SK-N-SH treated with all-trans-retinoic acid at 6 μM for 48 hours (cell line): ENCODE data around the gene NFIB.

ENCODE experiments used
- ATAC-seq: fragments of 200-7000 bp; cut with Tn5 transposase; 3 replicates; pipeline ENCODE4 v1.9.1; 2020; ENCODE audit warnings: mild to moderate bottlenecking, moderate library complexity
- ARNTL ChIP-seq: fragments of 450-650 bp; formaldehyde crosslinking; IDR thresholded peaks from 2 replicates; pipeline ENCODE4 v1.5.0; 2020; ENCODE audit warnings: low read depth, mild to moderate bottlenecking, moderate library complexity, borderline replicate concordance
- BACH2 ChIP-seq: fragments of 250-450 bp; sonication (Bioruptor Pico); IDR thresholded peaks from 2 replicates; pipeline ENCODE4 v1.9.0; 2021; ENCODE audit warnings: mild to moderate bottlenecking, borderline replicate concordance
- CSDC2 ChIP-seq: fragments of 250-450 bp; sonication (Bioruptor Pico); IDR thresholded peaks from 2 replicates; pipeline ENCODE4 v1.5.0; 2020; ENCODE audit warnings: mild to moderate bottlenecking, moderate library complexity
- ESRRG ChIP-seq: fragments of 250-450 bp; sonication (Bioruptor Pico); IDR thresholded peaks from 2 replicates; pipeline ENCODE4 v1.6.1; 2021; ENCODE audit warnings: mild to moderate bottlenecking
- GLIS3 ChIP-seq: fragments of 250-450 bp; sonication (Bioruptor Pico); IDR thresholded peaks from 2 replicates; pipeline ENCODE4 v1.5.0; 2020; ENCODE audit warnings: mild to moderate bottlenecking, moderate library complexity
- ISL1 ChIP-seq: fragments of 250-450 bp; sonication (Bioruptor Pico); IDR thresholded peaks from 2 replicates; pipeline ENCODE4 v2.1.2; 2022; ENCODE audit warnings: mild to moderate bottlenecking, moderate library complexity
- OSR1 ChIP-seq: fragments of 250-450 bp; sonication (Bioruptor Pico); IDR thresholded peaks from 2 replicates; pipeline ENCODE4 v1.8.0; 2022; ENCODE audit warnings: moderate library complexity, mild to moderate bottlenecking, inconsistent platforms
- PATZ1 ChIP-seq: fragments of 250-450 bp; sonication (Bioruptor Pico); IDR thresholded peaks from 2 replicates; pipeline ENCODE4 v1.8.0; 2020; ENCODE audit warnings: mild to moderate bottlenecking, moderate library complexity, borderline replicate concordance
- POU6F1 ChIP-seq: fragments of 250-450 bp; sonication (Bioruptor Pico); IDR thresholded peaks from 2 replicates; pipeline ENCODE4 v1.8.0; 2021; ENCODE audit warnings: low read depth, mild to moderate bottlenecking, moderate library complexity, borderline replicate concordance
- PPARA ChIP-seq: fragments of 250-450 bp; sonication (Bioruptor Pico); IDR thresholded peaks from 2 replicates; pipeline ENCODE4 v1.5.0; 2020; ENCODE audit warnings: mild to moderate bottlenecking, borderline replicate concordance
- RARB ChIP-seq: fragments of 250-450 bp; sonication (Bioruptor Pico); IDR thresholded peaks from 2 replicates; pipeline ENCODE4 v1.8.0; 2021; ENCODE audit warnings: mild to moderate bottlenecking, moderate library complexity
- SNAI2 ChIP-seq: fragments of 250-450 bp; sonication (Bioruptor Pico); IDR thresholded peaks from 2 replicates; pipeline ENCODE4 v1.5.0; 2020; ENCODE audit warnings: mild to moderate bottlenecking, moderate library complexity
- TCF4 ChIP-seq: fragments of 250-450 bp; sonication (Bioruptor Pico); IDR thresholded peaks from 2 replicates; pipeline ENCODE4 v1.8.0; 2021; ENCODE audit warnings: mild to moderate bottlenecking, moderate library complexity, borderline replicate concordance
- TOX ChIP-seq: fragments of 250-450 bp; sonication (Bioruptor Pico); IDR thresholded peaks from 2 replicates; pipeline ENCODE4 v1.8.0; 2021; ENCODE audit warnings: mild to moderate bottlenecking, moderate library complexity, borderline replicate concordance
- TSHZ2 ChIP-seq: fragments of 250-450 bp; sonication (Bioruptor Pico); IDR thresholded peaks from 2 replicates; pipeline ENCODE4 v1.5.0; 2020; ENCODE audit warnings: mild to moderate bottlenecking, moderate library complexity
- ZC3H10 ChIP-seq: fragments of 250-450 bp; sonication (Bioruptor Pico); IDR thresholded peaks from 2 replicates; pipeline ENCODE4 v1.5.1; 2021; ENCODE audit warnings: mild to moderate bottlenecking, moderate library complexity
- ZFP3 ChIP-seq: fragments of 250-450 bp; sonication (Bioruptor Pico); IDR thresholded peaks from 2 replicates; pipeline ENCODE4 v1.5.0; 2020; ENCODE audit warnings: mild to moderate bottlenecking, moderate library complexity
- ZNF70 ChIP-seq: fragments of 450-650 bp; formaldehyde crosslinking; IDR thresholded peaks from 2 replicates; pipeline ENCODE4 v1.5.0; 2020; ENCODE audit warnings: mild to moderate bottlenecking, moderate library complexity
- TF ChIP-seq, protein P1 (sequence below): fragments of 250-450 bp; sonication (Bioruptor Pico); IDR thresholded peaks from 2 replicates; pipeline ENCODE4 v1.5.1; 2020; ENCODE audit warnings: low read depth, mild to moderate bottlenecking, moderate library complexity

The NFIB gene

GRCh38 chr9:14058325-14058688 is 255.6 kb downstream of the NFIB start:
- TF ChIP-seq TCF4, result no peak; the same call in 1 of the 2 replicates
- 0 out of 2 replicates have a peak, but pooled peaks have one; percentile 13 for TF ChIP-seq BACH2 (CRISPR knock-in tag)
- no peak for TF ChIP-seq POU6F1 (CRISPR knock-in tag)
- ATAC-seq, result peak; percentile 10

GRCh38 chr9:14057368-14058324 is 256.3 kb downstream of the NFIB start:
- peak; percentile 48 for ATAC-seq
- TF ChIP-seq ZC3H10 (no peak), TSHZ2 (peak; percentile 70), ISL1 (CRISPR knock-in tag) (peak; percentile 81), TOX (CRISPR knock-in tag) (no peak), CSDC2 (CRISPR knock-in tag) (0 out of 2 replicates have a peak, but pooled peaks have one; percentile 71), SNAI2 (0 out of 2 replicates have a peak, but pooled peaks have one; percentile 12), GLIS3 (CRISPR knock-in tag) (no peak), TCF4 (peak; percentile 69), ZFP3 (CRISPR knock-in tag) (0 out of 2 replicates have a peak, but pooled peaks have one; percentile 25)
- TF ChIP-seq, all 23 proteins: peak for 6

- TF ChIP-seq BACH2 (CRISPR knock-in tag), result no peak
- no peak for TF ChIP-seq SNAI2
- TF ChIP-seq ZC3H10, result no peak
- TF ChIP-seq, protein P1, sequence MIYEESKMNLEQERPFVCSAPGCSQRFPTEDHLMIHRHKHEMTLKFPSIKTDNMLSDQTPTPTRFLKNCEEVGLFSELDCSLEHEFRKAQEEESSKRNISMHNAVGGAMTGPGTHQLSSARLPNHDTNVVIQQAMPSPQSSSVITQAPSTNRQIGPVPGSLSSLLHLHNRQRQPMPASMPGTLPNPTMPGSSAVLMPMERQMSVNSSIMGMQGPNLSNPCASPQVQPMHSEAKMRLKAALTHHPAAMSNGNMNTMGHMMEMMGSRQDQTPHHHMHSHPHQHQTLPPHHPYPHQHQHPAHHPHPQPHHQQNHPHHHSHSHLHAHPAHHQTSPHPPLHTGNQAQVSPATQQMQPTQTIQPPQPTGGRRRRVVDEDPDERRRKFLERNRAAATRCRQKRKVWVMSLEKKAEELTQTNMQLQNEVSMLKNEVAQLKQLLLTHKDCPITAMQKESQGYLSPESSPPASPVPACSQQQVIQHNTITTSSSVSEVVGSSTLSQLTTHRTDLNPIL, result no peak
- TF ChIP-seq ARNTL (CRISPR knock-in tag), result no peak
- TF ChIP-seq OSR1 (CRISPR knock-in tag), result no peak
- TF ChIP-seq RARB (CRISPR knock-in tag), result no peak
- TF ChIP-seq ZNF70 (CRISPR knock-in tag), result no peak
- ATAC-seq, result peak; percentile 77
Observed at GRCh38 chr9:14056316-14056861, 257.6 kb downstream of the NFIB start.

- TF ChIP-seq GLIS3 (CRISPR knock-in tag), result no peak
- no peak for TF ChIP-seq SNAI2
- no peak for TF ChIP-seq TSHZ2
- ATAC-seq, result no peak
Observed at GRCh38 chr9:14054096-14054495, 259.8 kb downstream of the NFIB start.

DNA sequence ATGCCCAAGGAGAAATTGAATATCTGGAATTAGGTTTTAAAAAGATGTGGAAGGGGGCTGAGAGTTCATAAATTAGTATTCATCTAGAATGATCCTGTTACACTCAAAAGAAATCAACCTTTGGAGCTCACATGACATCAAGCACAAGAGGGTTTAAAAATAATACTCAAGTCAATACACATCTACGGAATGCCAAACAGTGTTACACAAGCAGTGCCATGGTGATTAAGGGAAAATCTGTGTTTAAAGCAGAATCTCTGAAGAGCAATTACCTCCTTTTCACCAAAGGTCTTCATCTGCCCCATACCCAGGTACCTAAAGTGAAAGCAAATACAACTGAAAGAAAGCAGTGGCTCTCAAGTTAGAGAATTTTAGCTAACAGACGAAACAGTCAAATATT is 261.6 kb downstream of the NFIB start:
- no peak for ATAC-seq
- TF ChIP-seq ESRRG, result no peak
- TF ChIP-seq ISL1 (CRISPR knock-in tag), result no peak
- no peak for TF ChIP-seq POU6F1 (CRISPR knock-in tag)
- TF ChIP-seq PPARA (CRISPR knock-in tag), result no peak
- TF ChIP-seq PATZ1 (CRISPR knock-in tag), result no peak
- TF ChIP-seq SNAI2, result no peak
